Measurements from ENCODE around the gene DNAJC22.
"Not testable (repeated sequence)": the region's sequence is repeated elsewhere in the genome, so short reads cannot be mapped to it uniquely, and the experiment has no call there.

- not testable (repeated sequence) for TF ChIP-seq POLR2AphosphoS5 (IDR thresholded peaks at IDR 0.05; ENCODE audit: borderline replicate concordance, low read depth, low read length); EZH2 (IDR thresholded peaks at IDR 0.05); FOXP2 (optimal IDR thresholded peaks at IDR 0.05; ENCODE audit: control extremely low read depth, extremely low read length, insufficient read depth)
Measured at GRCh38 chr12:49320411-49321103, 26.1 kb upstream of the DNAJC22 start.

All from SK-N-MC (cell line).